Hippocampal formation (tissue), 2 donors: ENCODE data around the gene GNG7.
"Not testable (repeated sequence)": the region's sequence is repeated elsewhere in the genome, so short reads cannot be mapped to it uniquely, and the experiment has no call there.

Experiments
- DNase-seq, 2 donors: peaks; one replicate each; lab custom pipeline; 2025; lab: John Stamatoyannopoulos, UW

The GNG7 gene

DNA sequence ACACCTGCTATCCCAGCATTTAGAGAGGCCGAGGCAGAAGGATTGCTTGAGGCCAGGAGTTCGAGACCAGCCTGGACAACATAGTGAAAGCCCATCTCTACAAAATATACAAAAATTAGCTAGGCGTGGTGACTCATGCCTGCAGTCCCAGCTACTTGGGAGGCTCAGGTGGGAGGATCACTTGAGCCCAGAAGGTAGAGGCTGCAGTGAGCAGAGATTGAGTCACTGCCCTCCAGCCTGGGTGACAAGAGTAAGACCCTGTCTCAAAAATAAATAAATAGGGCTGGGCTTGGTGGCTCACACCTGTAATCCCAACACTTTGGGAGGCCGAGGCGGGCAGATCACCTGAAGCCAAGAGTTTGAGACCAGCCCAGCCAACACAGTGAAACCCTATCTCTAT is 238.8 kb downstream of the GNG7 start:
- DNase-seq: not testable (repeated sequence)

GRCh38 chr19:2462635-2463421 is 239.7 kb downstream of the GNG7 start:
- DNase-seq: peak; percentile 76 to 78

- peak in 1 of 2 donors; percentile 16 for DNase-seq
Observed at GRCh38 chr19:2461751-2462634, 240.5 kb downstream of the GNG7 start.
